ENCODE data around the gene RASA1.

Gene RASA1

DNA sequence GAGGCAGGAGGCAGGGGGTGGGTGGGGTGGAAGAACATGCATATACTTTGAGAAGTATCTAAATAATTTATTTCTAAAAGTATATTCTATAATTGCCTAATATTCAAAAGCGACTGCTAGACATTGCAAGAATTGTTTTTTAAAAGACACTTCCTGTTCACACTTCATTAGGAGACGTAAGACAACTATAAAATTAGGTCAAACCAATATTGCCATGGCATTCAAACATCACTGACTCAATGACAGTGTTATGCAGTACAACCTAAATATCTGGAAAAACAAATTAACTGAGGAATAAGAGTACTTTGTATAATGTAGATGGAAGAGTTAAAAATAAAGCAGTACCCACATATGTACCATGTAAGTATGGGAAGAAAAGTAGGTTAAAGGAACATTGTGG, 140.5 kb downstream of the RASA1 start:
- DNase-seq = no peak

DNA sequence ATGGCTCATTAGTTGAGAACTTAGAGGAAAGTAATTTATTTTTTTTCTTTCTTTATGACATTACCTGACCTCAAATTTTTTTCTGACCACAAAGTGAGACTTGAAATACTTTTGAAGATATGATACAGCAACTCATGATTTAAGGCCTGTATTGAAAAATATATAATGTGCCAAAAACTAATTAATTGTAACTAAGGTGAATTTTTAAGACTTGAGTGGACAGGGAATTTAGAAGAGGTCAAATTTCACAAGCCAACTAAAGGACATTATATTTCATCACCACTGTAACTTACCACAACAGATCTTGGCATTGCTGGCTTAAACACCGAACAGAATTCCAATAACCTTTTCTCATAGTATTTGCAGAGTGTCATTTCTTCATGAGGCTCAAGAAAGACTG, 143.2 kb downstream of the RASA1 start:
- no peak for DNase-seq

DNA sequence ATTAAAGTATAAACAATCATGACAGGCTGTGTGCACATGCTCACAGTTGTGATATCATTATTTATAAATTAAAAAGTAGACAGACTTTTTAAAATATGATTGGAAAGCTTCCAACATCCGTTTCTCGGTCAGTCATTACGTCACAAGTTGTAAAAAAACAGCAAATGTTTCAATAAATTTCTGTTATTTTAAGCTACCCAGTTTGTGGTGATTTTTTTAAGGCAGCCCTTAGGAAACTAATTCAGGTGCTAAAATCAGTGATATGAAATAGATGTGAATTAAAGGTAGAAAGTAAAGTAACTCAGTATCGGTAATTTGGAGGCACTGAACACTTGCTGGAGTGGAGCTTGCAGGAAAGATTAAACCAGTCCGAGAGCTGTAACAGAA, 143.9 kb downstream of the RASA1 start:
- no peak for DNase-seq

DNA sequence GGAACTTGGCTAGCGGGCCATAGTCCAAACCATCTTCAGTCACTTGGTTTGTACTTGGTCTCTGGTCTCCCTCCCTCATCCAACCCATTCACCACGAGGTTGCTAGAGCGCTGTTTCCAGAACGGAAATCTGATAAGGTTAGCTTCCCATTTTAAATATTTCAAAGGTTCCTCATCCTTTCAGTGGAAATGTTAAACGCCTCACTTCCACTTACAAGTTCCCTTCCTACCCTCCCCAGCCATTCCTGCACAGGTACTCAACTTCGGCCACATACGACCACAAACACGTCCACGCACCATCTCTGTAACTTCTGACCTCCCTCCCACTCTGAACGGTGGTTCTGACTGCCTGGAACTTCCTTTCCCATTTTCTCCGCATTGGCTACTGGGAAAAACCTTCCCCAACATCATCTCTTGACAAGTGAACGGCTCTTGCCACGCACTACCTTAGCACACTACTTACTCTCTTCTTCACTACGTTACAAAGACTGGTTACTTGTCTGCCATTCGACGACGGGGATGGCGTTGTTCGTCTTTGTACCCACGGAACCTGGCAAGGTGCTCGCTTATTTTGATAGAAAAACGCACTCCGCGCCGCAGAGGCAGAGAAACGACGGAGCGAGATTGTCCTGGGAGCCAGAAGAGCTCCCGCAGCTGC, 144.4 kb downstream of the RASA1 start:
- peak; percentile 32 to 46 for DNase-seq

DNA sequence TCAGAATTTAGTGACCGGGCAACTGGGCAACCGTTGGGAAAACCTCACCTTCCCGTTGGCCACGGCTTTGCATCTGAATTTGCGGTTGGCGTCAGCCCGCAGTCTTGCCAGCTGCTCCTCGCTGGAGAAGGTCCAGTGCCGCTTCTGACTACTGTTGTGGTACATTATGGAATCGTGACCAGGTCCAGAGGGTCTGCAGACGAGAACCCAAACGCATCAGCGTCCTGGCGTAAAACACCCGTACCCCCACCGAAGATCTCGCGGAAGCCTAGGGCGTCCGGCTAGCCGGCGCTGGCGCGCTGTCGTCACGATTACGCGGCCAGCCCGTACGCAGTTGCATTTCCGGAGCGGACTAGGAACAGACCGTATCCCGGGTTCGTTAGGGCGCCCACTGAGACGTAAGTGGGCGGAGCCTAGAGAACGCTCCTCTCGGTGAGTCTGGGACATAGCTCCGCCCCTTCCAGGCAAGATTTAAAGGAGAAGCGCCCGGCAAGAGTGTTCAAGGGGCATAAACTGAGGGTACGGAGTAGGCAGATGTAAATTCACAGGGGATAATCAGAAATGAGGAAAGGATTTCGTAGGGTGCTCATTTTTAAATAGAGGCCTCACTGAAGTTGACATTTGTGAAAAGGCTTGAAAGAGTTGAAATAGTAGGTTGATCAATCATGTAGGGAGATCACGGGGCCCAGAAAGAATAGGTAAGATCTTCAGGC, 145.1 kb downstream of the RASA1 start, which contains the start of gene CCNH:
TSS of gene CCNH (minus strand) at position 301 of the 713 bp plus-strand sequence. CDS start at position 165, 136 bp downstream.
- peak; percentile 72 to 97 for DNase-seq

DNA sequence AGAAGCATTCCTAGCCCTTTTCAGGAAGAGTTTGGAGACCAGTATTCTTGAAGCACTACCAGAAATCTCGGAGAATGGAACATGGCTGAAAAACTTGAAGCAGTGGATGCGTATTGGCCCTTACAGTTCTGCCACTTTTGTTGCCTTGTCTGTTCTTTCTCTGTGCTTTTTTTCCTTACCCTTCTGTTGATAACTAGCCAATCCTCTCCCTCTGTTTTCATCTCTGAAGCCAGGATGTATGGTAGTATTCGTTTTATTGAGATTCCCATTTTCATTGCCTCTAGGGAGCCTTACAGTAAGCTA, 145.6 kb downstream of the RASA1 start:
- DNase-seq = no peak

DNA sequence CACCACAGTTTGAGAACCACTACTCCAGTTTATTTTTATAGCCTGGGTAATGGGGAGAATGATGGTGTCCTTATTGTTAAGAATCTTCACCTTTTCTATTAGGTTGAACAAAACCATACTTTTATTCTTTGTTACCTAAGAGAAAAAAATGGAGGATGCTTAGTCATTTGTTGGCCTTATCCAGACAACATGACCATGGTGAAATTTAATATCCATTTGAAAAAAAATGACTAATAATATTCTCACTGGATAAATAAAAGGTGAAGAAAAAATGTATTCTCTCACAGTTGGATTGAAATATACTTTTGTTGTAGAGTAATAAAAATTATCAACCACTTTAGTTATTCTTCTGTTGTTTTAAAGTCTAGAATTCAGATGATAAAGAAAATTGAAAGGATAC, 150.8 kb downstream of the RASA1 start:
- DNase-seq = no peak

DNA sequence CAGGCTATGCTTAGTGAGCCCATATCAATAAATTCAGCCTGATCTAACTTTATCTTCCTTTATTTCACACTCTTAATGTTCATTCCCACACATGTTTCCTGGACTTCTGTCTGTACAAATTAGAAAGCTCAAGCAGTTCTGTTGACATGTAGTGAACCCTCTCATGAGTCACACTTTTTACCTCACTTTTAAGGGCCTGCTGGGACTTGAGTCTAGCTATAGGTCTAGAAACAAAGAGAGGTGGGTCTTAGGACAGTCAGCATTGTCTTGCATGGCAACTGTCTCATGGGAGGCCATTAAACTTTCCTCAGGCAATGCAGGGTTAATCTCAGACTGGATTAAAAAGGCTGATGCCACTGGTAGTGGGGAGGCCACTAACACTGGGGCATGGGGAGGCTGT, 153.6 kb downstream of the RASA1 start:
- DNase-seq = no peak

DNA sequence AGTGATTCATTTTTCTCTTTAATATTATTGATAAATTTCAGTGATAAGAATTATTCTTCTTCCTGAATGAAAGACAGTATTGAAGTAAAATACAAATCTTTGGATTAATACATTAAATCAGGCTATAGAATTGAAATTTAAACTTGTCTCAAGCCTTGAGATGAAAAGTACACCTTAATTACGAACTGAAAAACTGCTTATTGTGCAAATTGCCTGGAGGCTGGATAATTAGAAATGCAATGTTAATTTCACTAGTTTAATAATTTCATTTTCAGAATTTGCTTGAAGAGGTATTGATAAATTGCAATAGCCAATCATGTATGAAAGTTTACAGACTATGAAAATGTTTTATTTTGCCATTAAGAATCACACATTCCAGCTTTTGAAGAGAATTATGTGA, 156.1 kb downstream of the RASA1 start:
- DNase-seq = no peak

DNA sequence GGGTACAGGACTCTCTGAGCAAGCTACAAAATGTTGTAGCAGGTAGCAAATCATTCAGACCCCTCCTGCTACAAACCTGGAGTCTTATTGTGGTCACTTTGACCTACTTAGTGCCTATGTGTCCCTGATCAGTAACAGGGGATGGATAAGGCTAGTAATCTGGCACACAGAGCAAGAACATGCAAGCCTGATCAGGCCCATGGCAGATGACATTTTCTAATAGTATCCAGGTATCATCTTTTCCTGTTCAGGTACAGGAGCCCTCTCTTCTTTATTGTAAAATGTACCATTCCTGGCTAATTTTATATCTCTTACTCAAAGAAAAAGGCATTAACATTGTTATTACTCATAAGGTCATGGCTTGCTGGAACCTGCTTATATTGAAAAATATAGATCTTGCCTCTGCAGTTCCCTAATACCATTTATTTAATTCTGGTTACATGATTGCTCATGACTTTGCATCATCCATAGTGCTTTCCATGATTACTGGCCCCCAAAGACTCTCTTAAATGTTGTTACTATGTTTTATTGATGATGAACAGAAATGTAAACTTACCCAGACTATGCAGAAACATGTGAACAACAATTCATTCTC, 163.3 kb downstream of the RASA1 start:
- no peak for DNase-seq

DNA sequence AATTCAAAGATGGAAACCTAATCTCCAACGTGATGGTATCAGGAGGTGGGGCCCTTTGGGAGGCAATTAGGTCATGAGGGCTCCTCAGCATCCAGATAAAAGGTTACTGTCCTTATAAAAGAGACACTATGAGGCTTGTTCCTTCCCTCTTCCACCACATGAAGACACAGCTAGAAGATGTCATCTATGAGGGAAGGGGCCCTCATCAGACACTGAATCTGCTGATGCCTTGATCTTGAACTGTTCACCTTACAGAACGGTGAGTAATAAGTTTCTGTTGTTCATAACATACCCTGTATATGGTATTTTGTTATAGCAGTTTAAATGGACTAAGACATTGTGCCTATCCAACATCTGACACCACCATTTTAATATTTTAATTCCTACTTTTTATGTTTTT, 164.8 kb downstream of the RASA1 start:
- no peak for DNase-seq

DNA sequence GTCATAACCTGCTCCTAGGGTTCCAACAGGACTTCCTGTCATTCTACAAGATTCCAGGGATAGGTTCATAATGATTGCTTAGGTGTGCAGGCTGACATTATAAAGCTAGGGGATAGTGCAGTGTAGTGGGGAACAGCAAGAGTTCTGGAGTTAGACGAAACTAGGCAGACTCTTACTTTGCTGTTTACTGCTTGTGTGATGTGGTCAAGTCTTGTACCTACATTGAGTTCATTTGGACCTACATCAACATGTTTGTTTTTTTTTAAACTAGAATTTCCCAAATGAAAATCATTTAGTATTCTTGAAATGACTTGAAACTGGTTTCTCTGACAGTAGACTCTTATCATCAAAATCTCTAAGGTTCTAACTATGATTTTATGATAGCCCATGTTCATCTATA, 166.3 kb downstream of the RASA1 start:
- no peak for DNase-seq

DNA sequence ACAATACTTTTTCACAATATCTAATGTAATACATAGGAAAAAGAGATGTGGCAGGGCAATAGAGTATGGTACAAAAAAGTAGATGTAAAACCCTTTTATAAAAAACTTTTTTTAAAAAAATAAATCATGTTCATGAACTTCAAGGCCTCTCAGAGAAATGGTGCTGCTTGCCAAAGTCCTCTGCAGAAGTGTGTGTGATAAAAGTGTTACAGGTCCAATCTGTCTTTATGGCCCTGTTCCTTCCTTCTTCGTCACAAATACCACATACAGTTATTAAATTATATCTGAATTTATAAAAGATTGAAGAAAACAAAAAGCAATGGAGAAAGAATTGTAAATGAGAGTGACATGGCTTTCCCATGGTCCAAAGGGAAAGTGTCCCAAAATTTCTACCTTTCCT, 166.8 kb downstream of the RASA1 start:
- no peak for DNase-seq

DNA sequence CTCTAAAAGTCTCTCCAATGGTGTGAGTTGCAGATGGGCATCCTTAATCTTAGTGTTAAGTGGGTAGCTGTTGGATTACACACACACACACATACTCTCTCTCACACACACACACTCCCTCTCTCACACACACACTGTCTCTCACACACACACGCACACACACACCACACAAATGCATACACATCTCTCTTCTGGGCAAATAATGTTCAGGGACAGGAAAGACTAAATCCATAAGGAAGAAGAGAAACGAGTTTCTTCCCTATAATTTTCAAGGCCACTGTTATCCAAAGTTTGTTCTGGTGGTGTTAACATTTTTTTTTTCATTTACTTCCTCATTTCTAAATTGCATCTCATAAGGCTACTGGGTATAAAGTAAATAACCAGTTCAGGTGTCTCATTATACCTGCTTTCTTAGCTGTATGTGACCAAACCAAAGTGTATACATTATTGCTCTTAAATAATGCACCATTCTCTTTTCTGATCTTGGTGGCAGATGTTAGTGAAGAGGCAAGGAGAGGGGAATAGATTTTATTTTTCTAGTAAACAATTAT, 167.5 kb downstream of the RASA1 start:
- DNase-seq = no peak

DNA sequence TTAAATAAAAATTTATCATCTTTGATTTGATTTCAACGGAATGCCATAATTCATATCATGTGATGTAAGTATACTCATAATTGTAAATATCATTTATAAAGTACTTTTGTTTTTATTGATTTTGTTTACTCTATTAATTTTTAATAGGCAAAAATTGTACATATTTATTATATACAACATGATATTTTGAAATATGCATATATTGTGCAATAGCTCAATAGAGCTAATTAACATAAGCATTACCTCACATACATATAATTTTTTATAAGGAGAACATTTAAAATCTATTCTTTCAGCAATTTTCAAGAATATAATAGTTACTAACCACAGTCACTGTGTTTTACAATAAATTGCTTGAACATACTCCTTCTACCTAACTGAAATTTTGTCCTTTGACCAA, 170.0 kb downstream of the RASA1 start:
- DNase-seq = no peak

DNA sequence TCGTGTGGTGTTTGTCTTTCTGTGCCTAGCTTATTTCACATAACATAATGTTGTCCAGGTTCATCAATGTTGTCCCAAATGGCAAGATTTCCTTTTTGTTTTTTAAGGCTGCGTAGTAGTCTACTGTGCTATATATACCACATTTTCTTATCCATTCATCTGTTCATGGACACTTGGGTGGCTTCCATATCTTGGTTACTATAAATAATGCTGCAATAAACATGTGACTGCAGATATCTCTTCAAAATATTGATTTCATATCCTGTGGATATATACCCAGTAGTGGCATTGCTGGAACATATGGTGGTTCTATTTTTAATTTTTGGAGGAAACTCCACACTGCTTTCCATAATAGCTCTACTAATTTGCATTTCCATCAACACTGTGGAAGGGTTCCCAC, 170.5 kb downstream of the RASA1 start:
- DNase-seq = no peak
